ENCODE results near the gene CYP4F2.
"Not testable (repeated sequence)": the region's sequence is repeated elsewhere in the genome, so short reads cannot be mapped to it uniquely, and the experiment has no call there.

GRCh38 chr19:15889339-15889738 is 8.5 kb downstream of the CYP4F2 start:
- TF ChIP-seq EZH2 (IDR thresholded peaks at IDR 0.05); POLR2AphosphoS5 (IDR thresholded peaks at IDR 0.05; ENCODE audit: borderline replicate concordance, low read depth, low read length): not testable (repeated sequence)

Data from SK-N-MC (cell line).